Caco-2 (cell line): Measurements from ENCODE around the gene GOLGA8A. TPM values are rescaled to one million over a fixed set of nuclear protein-coding genes. Genes with fewer than 3 reads are reported as not detected.

Experiments
- BruUV-seq: library from RNA; stranded (reverse); fragments of 400-500 nt; replicated peaks from 2 replicates; lab custom pipeline; 2021; lab: Mats Ljungman, UMichigan
- CTCF ChIA-PET: fragments of 300-600 bp; sonication (Branson Sonifier 250); formaldehyde crosslinking; loops from one replicate; lab custom pipeline; 2022; ENCODE audit warnings: antibody characterized with exemption; lab: Charles Lee
- POLR2A ChIA-PET: fragments of 300-600 bp; sonication (Branson Sonifier 250); formaldehyde crosslinking; loops from one replicate; lab custom pipeline; 2022; ENCODE audit warnings: antibody characterized with exemption; lab: Charles Lee
- DNase-seq, 2 experiments: peaks; one replicate each; pipeline versions ENCODE4 v3.0.0 to v3.0.0-alpha.2; 2020 to 2022
- H3K27me3 ChIP-seq: replicated peaks from 2 replicates; pipeline ENCODE4 v1.6.0; 2011; ENCODE audit warnings: low read length; ENCODE audit not compliant: control insufficient read depth, insufficient read depth
- H3K36me3 ChIP-seq: 2 replicates; pipeline ENCODE4 v1.5.1; 2011; ENCODE audit warnings: low read length; ENCODE audit not compliant: control insufficient read depth, insufficient read depth
- H3K4me1 ChIP-seq: fragments of 250-450 bp; sonication (Bioruptor Pico); 2 replicates; pipeline ENCODE4 v1.5.1; 2020; ENCODE audit warnings: mild to moderate bottlenecking
- H3K4me3 ChIP-seq: 2 replicates; pipeline ENCODE4 v1.5.1; 2011; ENCODE audit warnings: low read depth, mild to moderate bottlenecking, control low read depth, low read length
- H3K9me3 ChIP-seq: fragments of 250-450 bp; sonication (Bioruptor Pico); 2 replicates; pipeline ENCODE4 v1.5.1; 2020; ENCODE audit warnings: mild to moderate bottlenecking, moderate library complexity
- H3K27ac Mint-ChIP-seq: one replicate; pipeline ENCODE4 v1.8.0; 2022; ENCODE audit warnings: mixed read lengths; ENCODE audit not compliant: unreplicated experiment
- H3K27me3 Mint-ChIP-seq: one replicate; pipeline ENCODE4 v1.8.0; 2022; ENCODE audit warnings: mixed read lengths; ENCODE audit not compliant: insufficient read depth, unreplicated experiment
- H3K36me3 Mint-ChIP-seq: one replicate; pipeline ENCODE4 v1.8.0; 2022; ENCODE audit warnings: mild to moderate bottlenecking, mixed read lengths; ENCODE audit not compliant: insufficient read depth, unreplicated experiment
- H3K4me1 Mint-ChIP-seq: one replicate; pipeline ENCODE4 v1.8.0; 2022; ENCODE audit warnings: low read depth, mixed read lengths; ENCODE audit not compliant: unreplicated experiment
- H3K4me3 Mint-ChIP-seq: one replicate; pipeline ENCODE4 v1.8.0; 2022; ENCODE audit warnings: mild to moderate bottlenecking, moderate library complexity, mixed read lengths; ENCODE audit not compliant: unreplicated experiment
- H3K9me3 Mint-ChIP-seq: one replicate; pipeline ENCODE4 v1.8.0; 2022; ENCODE audit warnings: mixed read lengths; ENCODE audit not compliant: unreplicated experiment
- CTCF ChIP-seq, 2 experiments: fragments of 200-600 bp in 1 of 2; IDR thresholded peaks; 1 replicate in 1 of 2; 2 replicates in 1 of 2; pipeline versions ENCODE4 v1.5.1 to v1.8.0; 2011 to 2022; ENCODE audit warnings: antibody characterized with exemption in 1 of 2, control low read depth in 1 of 2, inconsistent platforms in 1 of 2, low read depth in 1 of 2, low read length in 1 of 2, mild to moderate bottlenecking in 1 of 2, moderate library complexity in 1 of 2; ENCODE audit not compliant: insufficient read depth in 1 of 2, severe bottlenecking in 1 of 2, unreplicated experiment in 1 of 2
- intact Hi-C: fragments of 100-400 bp; cut with micrococcal nuclease; formaldehyde crosslinking; loops from one replicate; pipeline ENCODE4 v1.10.0; 2022; ENCODE audit not compliant: unreplicated experiment
- total RNA-seq: library from RNA; stranded (reverse); gene quantifications from 2 replicates; pipeline ENCODE4 v1.2.3, GENCODE V29; 2022

GOLGA8A gene
- total RNA-seq, 1 experiment from 2014 or later, result 42.4 TPM

- Mint-ChIP-seq H3K36me3 (no peaks in the 10 kb centered on the region), H3K9me3 (no peaks in the 10 kb centered on the region), H3K27ac (no peak overlapping the region), H3K27me3 (no peaks in the 10 kb centered on the region), H3K4me1 (no peaks in the 10 kb centered on the region), H3K4me3 (no peak overlapping the region)
- DNase-seq, result no peak
- Histone ChIP-seq H3K9me3 (no peaks in the 10 kb centered on the region), H3K4me1 (no peaks in the 10 kb centered on the region), H3K36me3 (no peaks in the 10 kb centered on the region), H3K27me3 (no peaks in the 10 kb centered on the region), H3K4me3 (no peak overlapping the region)
- TF ChIP-seq CTCF (IDR thresholded peaks at IDR 0.05; ENCODE audit: insufficient read depth in 1 of 2, low read depth in 1 of 2, low read length in 1 of 2, severe bottlenecking in 1 of 2, unreplicated experiment in 1 of 2), result no peak
- POLR2A ChIA-PET, result no interaction called here
- no TSS peak for BruUV-seq
- intact Hi-C loops, result no loop called here
- CTCF ChIA-PET, result no interaction called here
Observed at GRCh38 chr15:34456658-34457057, 19.1 kb upstream of the GOLGA8A start.

GRCh38 chr15:34442891-34443290 lies 5.3 kb upstream of the GOLGA8A start:
- Mint-ChIP-seq H3K27me3 (peaks cover 16% of the 10 kb centered on the region), H3K36me3 (no peaks in the 10 kb centered on the region), H3K9me3 (no peaks in the 10 kb centered on the region), H3K27ac (no peak overlapping the region), H3K4me1 (no peaks in the 10 kb centered on the region), H3K4me3 (no peak overlapping the region)
- no peak for DNase-seq
- intact Hi-C loops, result no loop called here
- no peaks in the 10 kb centered on the region for H3K9me3 ChIP-seq
- POLR2A ChIA-PET, result no interaction called here
- no peaks in the 10 kb centered on the region for H3K36me3 ChIP-seq
- no TSS peak for BruUV-seq
- no peak overlapping the region for H3K4me3 ChIP-seq
- no peaks in the 10 kb centered on the region for H3K27me3 ChIP-seq
- H3K4me1 ChIP-seq, result no peaks in the 10 kb centered on the region
- TF ChIP-seq CTCF (IDR thresholded peaks at IDR 0.05; ENCODE audit: insufficient read depth in 1 of 2, low read depth in 1 of 2, low read length in 1 of 2, severe bottlenecking in 1 of 2, unreplicated experiment in 1 of 2), result no peak
- CTCF ChIA-PET, result no interaction called here

GRCh38 chr15:34439878-34440277 lies 2.3 kb upstream of the GOLGA8A start:
- no peak for DNase-seq
- Histone ChIP-seq H3K9me3 (no peaks in the 10 kb centered on the region), H3K4me1 (no peaks in the 10 kb centered on the region), H3K4me3 (no peak overlapping the region), H3K27me3 (no peaks in the 10 kb centered on the region), H3K36me3 (no peaks in the 10 kb centered on the region)
- Mint-ChIP-seq H3K36me3 (peaks cover 5% of the 10 kb centered on the region), H3K4me1 (no peaks in the 10 kb centered on the region), H3K4me3 (no peak overlapping the region), H3K9me3 (no peaks in the 10 kb centered on the region), H3K27me3 (peaks cover 14% of the 10 kb centered on the region), H3K27ac (no peak overlapping the region)
- ChIA-PET POLR2A (no interaction called here), CTCF (no interaction called here)
- intact Hi-C loops, result no loop called here
- no peak for TF ChIP-seq CTCF (IDR thresholded peaks at IDR 0.05; ENCODE audit: insufficient read depth in 1 of 2, low read depth in 1 of 2, low read length in 1 of 2, severe bottlenecking in 1 of 2, unreplicated experiment in 1 of 2)
- no TSS peak for BruUV-seq
